HepG2 (cell line): ENCODE data around the gene SLC10A1. TPM values are rescaled to one million over a fixed set of nuclear protein-coding genes. Genes with fewer than 3 reads are reported as not detected.

ENCODE experiments used
- ATAC-seq: fragments of 200-7000 bp; cut with Tn5 transposase; 3 replicates; pipeline ENCODE4 v1.9.1; 2020; ENCODE audit warnings: mild to moderate bottlenecking, moderate library complexity
- BruUV-seq: library from RNA; stranded (reverse); fragments of 400-500 nt; replicated peaks from 2 replicates; lab custom pipeline; 2021; lab: Mats Ljungman, UMichigan
- CTCF ChIA-PET: fragments of 300-600 bp; formaldehyde crosslinking; extraction: SDS; loops from one replicate; lab custom pipeline; 2021; ENCODE audit warnings: low total read pairs, inconsistent platforms, low intra/inter-chr PET ratio; lab: Yijun Ruan, JAX
- POLR2A ChIA-PET: fragments of 350-600 bp; sonication (Branson Sonifier 250); formaldehyde crosslinking; loops from one replicate; lab custom pipeline; 2020; ENCODE audit warnings: antibody characterized with exemption, inconsistent platforms; lab: Yijun Ruan, JAX
- DNase-seq: peaks from one replicate; pipeline ENCODE4 v3.0.0-alpha.2; 2015; ENCODE audit warnings: low spot score
- FAIRE-seq: peaks from 3 replicates; lab custom pipeline; 2011; peaks lifted over from hg19 to GRCh38; lab: Jason Lieb, UNC
- H2AFZ ChIP-seq: one replicate; pipeline ENCODE4 v1.6.1; 2011; ENCODE audit warnings: low read length, inconsistent platforms
- H3K27ac ChIP-seq: fragments of 300-600 bp; 3 replicates; pipeline ENCODE4 v1.8.0; 2011; ENCODE audit warnings: mixed run types, mild to moderate bottlenecking, mixed read lengths, low read length, inconsistent platforms; ENCODE audit not compliant: insufficient read depth; ENCODE audit errors: extremely low read length
- H3K27me3 ChIP-seq, 2 experiments: fragments of 200-600 bp in 1 of 2; 2 replicates in 1 of 2; 3 replicates in 1 of 2; pipeline versions ENCODE4 v1.6.0 to v1.8.0; 2011; ENCODE audit warnings: low read length in 2 of 2, mild to moderate bottlenecking in 2 of 2, moderate library complexity in 2 of 2, inconsistent platforms in 1 of 2; ENCODE audit not compliant: insufficient read depth in 2 of 2, control insufficient read depth in 1 of 2
- H3K36me3 ChIP-seq, 2 experiments: fragments of 200-600 bp in 1 of 2; replicated peaks in 1 of 2; 2 replicates in 1 of 2; 3 replicates in 1 of 2; pipeline versions ENCODE4 v1.5.1 to v1.8.0; 2011; ENCODE audit warnings: low read length in 2 of 2, inconsistent platforms in 1 of 2; ENCODE audit not compliant: insufficient read depth in 2 of 2, control insufficient read depth in 1 of 2
- H3K4me1 ChIP-seq: 2 replicates; pipeline ENCODE4 v1.5.1; 2012; ENCODE audit warnings: low read length, inconsistent platforms; ENCODE audit not compliant: insufficient read depth
- H3K4me2 ChIP-seq: 2 replicates; pipeline ENCODE4 v1.6.0; 2011; ENCODE audit warnings: low read depth, low read length, inconsistent platforms
- H3K4me3 ChIP-seq, 3 experiments: fragments of 200-600 bp in 1 of 3; sonication (generic), shearing (Covaris generic) in 1 of 3; replicated peaks in 1 of 3; 2 replicates each; pipeline ENCODE4 v1.5.1; 2011 to 2016; ENCODE audit warnings: low read length in 3 of 3, inconsistent platforms in 2 of 3, low read depth in 2 of 3, mild to moderate bottlenecking in 2 of 3, control low read depth in 1 of 3, mixed read lengths in 1 of 3; ENCODE audit not compliant: insufficient read depth in 1 of 3
- H3K79me2 ChIP-seq: one replicate; pipeline ENCODE4 v1.6.1; 2011; ENCODE audit warnings: low read length, inconsistent platforms; ENCODE audit not compliant: insufficient read depth
- H3K9ac ChIP-seq: 2 replicates; pipeline ENCODE4 v1.6.0; 2011; ENCODE audit warnings: mild to moderate bottlenecking, low read depth, low read length, inconsistent platforms; ENCODE audit not compliant: insufficient read depth
- H3K9me3 ChIP-seq: 2 replicates; pipeline ENCODE4 v1.5.1; 2012; ENCODE audit warnings: mild to moderate bottlenecking, low read length
- H4K20me1 ChIP-seq: 2 replicates; pipeline ENCODE4 v1.6.0; 2011; ENCODE audit warnings: inconsistent platforms, mild to moderate bottlenecking, low read length, moderate library complexity; ENCODE audit not compliant: insufficient read depth
- BORCS8-MEF2B ChIP-seq: sonication (generic); formaldehyde crosslinking; IDR thresholded peaks from 2 replicates; pipeline ENCODE4 v1.8.0; 2022; ENCODE audit warnings: mild to moderate bottlenecking, missing genetic modification reagents
- CHD4 ChIP-seq: fragments of 200-600 bp; sonication (generic); IDR thresholded peaks from 2 replicates; pipeline ENCODE4 v1.7.0; 2017; ENCODE audit warnings: mild to moderate bottlenecking, low read length, borderline replicate concordance
- DBP ChIP-seq: sonication (generic); formaldehyde crosslinking; IDR thresholded peaks from 2 replicates; pipeline ENCODE4 v1.4.0; 2020; ENCODE audit warnings: missing genetic modification reagents; ENCODE audit errors: not compliant biosample characterization
- HMGA1 ChIP-seq: sonication (generic); formaldehyde crosslinking; conservative IDR thresholded peaks from 2 replicates; pipeline ENCODE4 v1.4.0; 2020; ENCODE audit warnings: missing genetic modification reagents
- KLF6 ChIP-seq: IDR thresholded peaks from 2 replicates; pipeline ENCODE4 v1.8.0; 2016; ENCODE audit warnings: missing biosample characterization, missing genetic modification reagents
- LBX2 ChIP-seq: sonication (generic); formaldehyde crosslinking; IDR thresholded peaks from 2 replicates; pipeline ENCODE4 v1.5.0; 2020; ENCODE audit warnings: missing genetic modification reagents, mild to moderate bottlenecking, borderline replicate concordance
- MAZ ChIP-seq, 2 experiments: sonication (generic) in 1 of 2; formaldehyde crosslinking in 1 of 2; IDR thresholded peaks; 2 replicates each; pipeline versions ENCODE4 v1.5.0 to v1.6.1; 2012 to 2020; ENCODE audit warnings: low read depth in 2 of 2, mild to moderate bottlenecking in 2 of 2, borderline replicate concordance in 1 of 2, improper control_type of control experiment in 1 of 2, low read length in 1 of 2, missing genetic modification reagents in 1 of 2, moderate library complexity in 1 of 2
- NFE2L1 ChIP-seq: sonication (generic); formaldehyde crosslinking; IDR thresholded peaks from 2 replicates; pipeline ENCODE4 v1.4.0; 2020; ENCODE audit warnings: missing genetic modification reagents, mild to moderate bottlenecking, borderline replicate concordance
- NR2F6 ChIP-seq, 2 experiments: IDR thresholded peaks; 2 replicates each; pipeline ENCODE4 v1.6.1; 2016; ENCODE audit warnings: antibody characterized with exemption in 1 of 2, mild to moderate bottlenecking in 1 of 2
- RNF2 ChIP-seq: fragments of 450-650 bp; conservative IDR thresholded peaks from 2 replicates; pipeline ENCODE4 v1.6.1; 2016; ENCODE audit warnings: low read depth
- ZMYM3 ChIP-seq: sonication (generic); formaldehyde crosslinking; IDR thresholded peaks from 2 replicates; pipeline ENCODE4 v1.5.1; 2020; ENCODE audit warnings: mild to moderate bottlenecking, missing genetic modification reagents
- ZNF619 ChIP-seq: sonication (generic); formaldehyde crosslinking; IDR thresholded peaks from 2 replicates; pipeline ENCODE4 v1.4.0; 2020; ENCODE audit warnings: mild to moderate bottlenecking, missing genetic modification reagents
- ZNF629 ChIP-seq: sonication (generic); formaldehyde crosslinking; conservative IDR thresholded peaks from 2 replicates; pipeline ENCODE4 v1.5.0; 2020; ENCODE audit warnings: missing genetic modification reagents
- WGBS: methylation state at CpG from one replicate; pipeline ENCODE4 v1.1.6; 2017; ENCODE audit warnings: low lambda C conversion rate; 5-methylcytosine and 5-hydroxymethylcytosine counted together
- in situ Hi-C: cut with HindIII; loops from 2 replicates; pipeline ENCODE4 v1.10.0; 2017; ENCODE audit warnings: low pct_unique_long_range_greater_than_20kb; ENCODE audit not compliant: extremely low pct_ligation_motif_present
- intact Hi-C: fragments of 100-400 bp; cut with micrococcal nuclease; formaldehyde crosslinking; loops from one replicate; pipeline ENCODE4 v1.10.0; 2022; ENCODE audit not compliant: unreplicated experiment
- polyA plus RNA-seq, 8 experiments: library from polyadenylated mRNA; depleted of rRNA in 3 of 8; stranded (reverse) in 7 of 8; unstranded in 1 of 8; fragments of >200 nt; fragmentation: Illumina TruSeq in 4 of 8; extraction: Trizol in 4 of 8; gene quantifications; 2 replicates each; pipeline versions ENCODE4 v1.2.1 to v1.2.3, GENCODE V29; 2011 to 2016; ENCODE audit warnings: low read depth in 4 of 8, missing spikeins in 1 of 8, mixed read lengths in 1 of 8; ENCODE audit not compliant: insufficient read depth in 1 of 8
- total RNA-seq, 5 experiments: library from RNA; depleted of rRNA; stranded (reverse); fragments of >200 nt; fragmentation: Illumina TruSeq; extraction: Trizol; gene quantifications; 2 replicates each; pipeline ENCODE4 v1.2.3, GENCODE V29; 2016; ENCODE audit warnings: low read depth in 1 of 5

SLC10A1 gene
- total and polyA plus RNA-seq, 2 of the 13 experiments (the other 11 are each of a cell fraction or from before 2014, with no cell fraction given): 0.17 TPM; not detected in 1

GRCh38 chr14:69845050-69845581 lies 48.1 kb upstream of the SLC10A1 start:
- BruUV-seq: no TSS peak
- H3K27me3 ChIP-seq: peaks cover 0 to 4% of the 10 kb centered on the region in 2 experiments; a peak in 1 of 5 replicates
- no peaks in the 10 kb centered on the region for H4K20me1 ChIP-seq
- no peak overlapping the region for H3K4me3 ChIP-seq
- DNase-seq (no peak), ATAC-seq (no peak), FAIRE-seq (no peak)
- in situ Hi-C loops (no loop called here), intact Hi-C loops (no loop called here)
- POLR2A ChIA-PET: no interaction called here
- no peaks in the 10 kb centered on the region for H3K79me2 ChIP-seq
- CTCF ChIA-PET: no interaction called here
- 100% methylated on average over 2 of the region's 2 CpGs for WGBS
- H3K27ac ChIP-seq: peak overlapping the region; percentile 36
- no peaks in the 10 kb centered on the region for H3K9me3 ChIP-seq
- H3K4me1 ChIP-seq: peaks cover 98% of the 10 kb centered on the region
- no peaks in the 10 kb centered on the region for H3K36me3 ChIP-seq
- TF ChIP-seq MAZ (IDR thresholded peaks at IDR 0.05; ENCODE audit: borderline replicate concordance, low read depth, low read length): no peak
- no peak for TF ChIP-seq MAZ (CRISPR knock-in tag; IDR thresholded peaks at IDR 0.05; ENCODE audit: low read depth)
- TF ChIP-seq NFE2L1 (CRISPR knock-in tag): no peak
- no peak for TF ChIP-seq HMGA1 (CRISPR knock-in tag)
- no peak for TF ChIP-seq RNF2
- peak; percentile 79; the same call in 1 of the 2 replicates for TF ChIP-seq ZMYM3
- TF ChIP-seq NR2F6 (IDR thresholded peaks at IDR 0.05): no peak
- TF ChIP-seq NR2F6 (CRISPR knock-in tag; IDR thresholded peaks at IDR 0.05): no peak
- TF ChIP-seq CHD4: 0 out of 2 replicates have a peak, but pooled peaks have one; percentile 51
- TF ChIP-seq LBX2: no peak
- TF ChIP-seq DBP (CRISPR knock-in tag): no peak
- TF ChIP-seq KLF6 (CRISPR knock-in tag): no peak
- no peak for TF ChIP-seq BORCS8-MEF2B (CRISPR knock-in tag)
- TF ChIP-seq ZNF619 (CRISPR knock-in tag): no peak
- peak; percentile 90 for TF ChIP-seq ZNF629 (CRISPR knock-in tag)
- 0 out of 2 replicates have a peak overlapping the region, but pooled peaks have one; percentile 56 for H3K4me2 ChIP-seq
- no peak overlapping the region for H3K9ac ChIP-seq
- H2AFZ ChIP-seq: no peak overlapping the region
